Keratinocyte (primary cell): ENCODE data around the gene OAF. TPM values are rescaled to one million over a fixed set of nuclear protein-coding genes. Genes with fewer than 3 reads are reported as not detected.

Experiments used
- DNase-seq: peaks from one replicate; pipeline ENCODE4 v3.0.0-alpha.2; 2011; ENCODE audit warnings: low read depth, missing footprints, low spot score
- FAIRE-seq: peaks from 2 replicates; lab custom pipeline; 2011; peaks lifted over from hg19 to GRCh38; lab: Jason Lieb, UNC
- H2AFZ ChIP-seq: 2 replicates; pipeline ENCODE4 v1.6.0; 2012; ENCODE audit warnings: low read length, control low read depth, inconsistent platforms; ENCODE audit not compliant: control insufficient read depth
- H3K27ac ChIP-seq: 2 replicates; pipeline ENCODE4 v1.5.1; 2011; ENCODE audit warnings: low read length; ENCODE audit not compliant: control insufficient read depth, insufficient read depth
- H3K27me3 ChIP-seq: 3 replicates; pipeline ENCODE4 v1.6.0; 2011; ENCODE audit warnings: low read length; ENCODE audit not compliant: control insufficient read depth, insufficient read depth; ENCODE audit errors: extremely low read depth
- H3K36me3 ChIP-seq, 2 experiments: 2 replicates in 1 of 2; 3 replicates in 1 of 2; pipeline ENCODE4 v1.5.1; 2011; ENCODE audit warnings: low read length in 2 of 2, mild to moderate bottlenecking in 1 of 2; ENCODE audit not compliant: control insufficient read depth in 2 of 2, insufficient read depth in 2 of 2; ENCODE audit errors: extremely low read depth in 1 of 2
- H3K4me1 ChIP-seq: 3 replicates; pipeline ENCODE4 v1.5.1; 2011; ENCODE audit warnings: low read length; ENCODE audit not compliant: control insufficient read depth, insufficient read depth; ENCODE audit errors: extremely low read depth
- H3K4me2 ChIP-seq: 3 replicates; pipeline ENCODE4 v1.6.0; 2011; ENCODE audit warnings: low read depth, low read length; ENCODE audit not compliant: control insufficient read depth, insufficient read depth; ENCODE audit errors: extremely low read depth
- H3K4me3 ChIP-seq, 3 experiments: fragments of 200-600 bp in 1 of 3; sonication (generic) in 1 of 3; 2 replicates in 2 of 3; 3 replicates in 1 of 3; pipeline ENCODE4 v1.5.1; 2011 to 2016; ENCODE audit warnings: low read length in 3 of 3, mild to moderate bottlenecking in 3 of 3, control low read depth in 2 of 3, inconsistent platforms in 1 of 3, low read depth in 1 of 3, mixed read lengths in 1 of 3, mixed run types in 1 of 3, moderate library complexity in 1 of 3; ENCODE audit not compliant: control insufficient read depth in 2 of 3, insufficient read depth in 2 of 3; ENCODE audit errors: extremely low read depth in 1 of 3
- H3K79me2 ChIP-seq: 2 replicates; pipeline ENCODE4 v1.6.0; 2012; ENCODE audit warnings: low read length; ENCODE audit not compliant: control insufficient read depth, insufficient read depth
- H3K9ac ChIP-seq: 3 replicates; pipeline ENCODE4 v1.6.0; 2011; ENCODE audit warnings: low read length; ENCODE audit not compliant: control insufficient read depth, insufficient read depth; ENCODE audit errors: extremely low read depth
- H3K9me1 ChIP-seq: 3 replicates; pipeline ENCODE4 v1.6.0; 2011; ENCODE audit warnings: low read length; ENCODE audit not compliant: control insufficient read depth, insufficient read depth; ENCODE audit errors: extremely low read depth
- H3K9me3 ChIP-seq: 2 replicates; pipeline ENCODE4 v1.5.1; 2012; ENCODE audit warnings: low read depth, low read length; ENCODE audit not compliant: control insufficient read depth
- H4K20me1 ChIP-seq: 3 replicates; pipeline ENCODE4 v1.6.0; 2011; ENCODE audit warnings: low read length; ENCODE audit not compliant: control insufficient read depth, insufficient read depth; ENCODE audit errors: extremely low read depth
- EZH2 ChIP-seq: IDR thresholded peaks from one replicate; pipeline ENCODE4 v1.6.1; 2012; ENCODE audit warnings: inconsistent platforms, mild to moderate bottlenecking, low read length, moderate library complexity
- dilution Hi-C: fragments of 300-500 bp; cut with MboI; formaldehyde crosslinking; loops from one replicate; pipeline ENCODE4 v1.7.0; 2020; ENCODE audit warnings: low sequenced_read_pairs; ENCODE audit not compliant: extremely low pct_ligation_motif_present
- polyA plus RNA-seq, 5 experiments: library from polyadenylated mRNA; depleted of rRNA in 3 of 5; stranded (reverse) in 3 of 5; stranded (forward) in 1 of 5; unstranded in 1 of 5; fragments of >200 nt; gene quantifications; 1 replicate in 1 of 5; 2 replicates in 3 of 5; 3 replicates in 1 of 5; pipeline versions ENCODE4 v1.2.1 to v1.2.3, GENCODE V29; 2011 to 2012; ENCODE audit warnings: missing spikeins in 2 of 5, low read depth in 1 of 5, low replicate concordance in 1 of 5
- TF ChIP-seq, protein P1 (sequence below), 3 experiments: IDR thresholded peaks in 1 of 3; conservative IDR thresholded peaks in 1 of 3; optimal IDR thresholded peaks in 1 of 3; 2 replicates in 2 of 3; 3 replicates in 1 of 3; pipeline versions ENCODE3 to v1.5.1; 2011; ENCODE audit warnings: low read length in 3 of 3, mild to moderate bottlenecking in 3 of 3, moderate library complexity in 2 of 3, control low read depth in 1 of 3, inconsistent platforms in 1 of 3; ENCODE audit not compliant: insufficient read depth in 2 of 3; ENCODE audit errors: extremely low read depth in 1 of 3

The OAF gene
- polyA plus RNA-seq, 1 donor (not counting 4 experiments of a cell fraction or from before 2014, with no cell fraction given) = 11.2 TPM

DNA sequence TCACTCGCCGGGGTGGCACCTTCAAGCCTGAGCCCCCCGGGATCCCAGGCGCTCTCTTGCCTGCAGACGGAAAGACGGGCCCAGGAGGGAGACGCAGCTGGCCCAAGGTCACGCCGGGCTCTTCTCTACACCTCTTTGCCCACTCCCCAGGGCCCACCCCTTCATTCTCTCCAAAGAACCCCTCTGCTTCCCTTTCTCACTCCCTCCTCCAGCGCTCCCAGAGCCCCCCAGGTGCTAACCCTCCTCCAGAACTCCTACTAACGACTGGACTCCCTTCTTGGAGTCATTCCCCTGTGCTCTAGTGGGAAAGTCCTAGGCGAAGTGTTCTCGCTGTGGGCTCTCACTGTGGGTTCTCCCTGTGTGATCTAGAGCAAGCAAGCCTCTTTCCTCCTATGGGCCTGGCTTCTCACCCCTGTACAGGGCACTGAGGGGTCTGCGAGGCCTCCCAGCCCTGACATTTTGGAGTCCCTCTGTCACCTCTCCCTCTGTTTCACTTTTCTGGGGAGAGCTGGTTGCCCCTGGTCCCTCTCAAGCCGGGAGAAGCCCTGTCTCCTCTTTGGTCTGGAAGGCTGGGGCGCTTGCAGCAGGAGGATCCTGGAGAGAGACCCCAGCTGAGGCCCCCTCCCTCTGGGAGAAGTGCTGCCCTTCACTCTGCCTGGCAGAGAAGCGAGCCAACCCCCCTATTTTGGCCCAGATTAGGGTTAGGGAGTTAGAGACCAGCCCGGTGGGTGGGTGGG is 858 bp downstream of the OAF start:
- peak overlapping the region; percentile 47 for H2AFZ ChIP-seq
- dilution Hi-C loops = no loop called here
- no peaks in the 10 kb centered on the region for H3K9me1 ChIP-seq
- no peaks in the 10 kb centered on the region for H4K20me1 ChIP-seq
- peak overlapping the region; percentile 72 for H3K27ac ChIP-seq
- DNase-seq (no peak), FAIRE-seq (no peak)
- peak overlapping the region; percentile 67 to 79 (median 78) for H3K4me3 ChIP-seq
- peaks cover 0 to 4% of the 10 kb centered on the region in 2 experiments for H3K36me3 ChIP-seq
- H3K4me2 ChIP-seq = peak overlapping the region; percentile 98
- peak overlapping the region; percentile 84 for H3K9ac ChIP-seq
- no peaks in the 10 kb centered on the region for H3K27me3 ChIP-seq
- TF ChIP-seq EZH2 = no peak
- TF ChIP-seq, protein P1, sequence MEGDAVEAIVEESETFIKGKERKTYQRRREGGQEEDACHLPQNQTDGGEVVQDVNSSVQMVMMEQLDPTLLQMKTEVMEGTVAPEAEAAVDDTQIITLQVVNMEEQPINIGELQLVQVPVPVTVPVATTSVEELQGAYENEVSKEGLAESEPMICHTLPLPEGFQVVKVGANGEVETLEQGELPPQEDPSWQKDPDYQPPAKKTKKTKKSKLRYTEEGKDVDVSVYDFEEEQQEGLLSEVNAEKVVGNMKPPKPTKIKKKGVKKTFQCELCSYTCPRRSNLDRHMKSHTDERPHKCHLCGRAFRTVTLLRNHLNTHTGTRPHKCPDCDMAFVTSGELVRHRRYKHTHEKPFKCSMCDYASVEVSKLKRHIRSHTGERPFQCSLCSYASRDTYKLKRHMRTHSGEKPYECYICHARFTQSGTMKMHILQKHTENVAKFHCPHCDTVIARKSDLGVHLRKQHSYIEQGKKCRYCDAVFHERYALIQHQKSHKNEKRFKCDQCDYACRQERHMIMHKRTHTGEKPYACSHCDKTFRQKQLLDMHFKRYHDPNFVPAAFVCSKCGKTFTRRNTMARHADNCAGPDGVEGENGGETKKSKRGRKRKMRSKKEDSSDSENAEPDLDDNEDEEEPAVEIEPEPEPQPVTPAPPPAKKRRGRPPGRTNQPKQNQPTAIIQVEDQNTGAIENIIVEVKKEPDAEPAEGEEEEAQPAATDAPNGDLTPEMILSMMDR (optimal IDR thresholded peaks at IDR 0.05 in 1 of 3, IDR thresholded peaks at IDR 0.05 in 1 of 3, conservative IDR thresholded peaks at IDR 0.05 in 1 of 3; ENCODE audit: extremely low read depth in 1 of 3, insufficient read depth in 2 of 3, low read length in 3 of 3) = no peak
- no peaks in the 10 kb centered on the region for H3K9me3 ChIP-seq
- H3K4me1 ChIP-seq = peaks cover 25% of the 10 kb centered on the region
- H3K79me2 ChIP-seq = no peaks in the 10 kb centered on the region

DNA sequence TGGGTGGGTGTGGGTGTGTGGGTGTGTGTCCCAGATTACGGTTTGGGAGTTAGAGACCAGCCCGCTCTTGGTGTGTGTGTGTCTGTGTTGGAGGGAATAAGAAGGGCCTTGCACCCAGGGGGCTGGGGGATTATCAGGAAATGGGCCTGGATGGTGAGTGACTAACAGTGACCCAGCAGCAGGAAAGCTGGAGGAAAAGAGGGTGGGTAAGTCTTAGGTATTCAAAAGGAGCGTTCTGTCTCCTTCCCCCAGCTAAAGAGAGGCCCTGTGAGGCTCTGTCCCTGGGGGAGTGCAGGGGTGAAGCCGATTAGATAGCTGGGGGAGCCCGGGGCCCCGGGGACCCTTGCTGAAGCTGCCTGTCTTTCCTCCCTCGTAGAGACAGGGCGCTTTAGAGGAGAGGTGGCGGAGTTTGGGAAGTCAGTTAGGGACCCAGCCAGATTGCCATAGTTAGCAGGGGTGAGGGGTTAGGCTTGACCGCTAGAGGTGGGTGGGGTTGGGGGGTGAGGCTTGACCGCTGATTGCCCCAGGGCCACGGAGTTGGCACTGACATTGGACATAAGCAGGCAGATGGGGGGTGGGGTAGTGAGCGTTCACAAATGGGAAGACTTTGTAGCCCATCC is 1.5 kb downstream of the OAF start:
- no peaks in the 10 kb centered on the region for H4K20me1 ChIP-seq
- TF ChIP-seq, protein P1 (optimal IDR thresholded peaks at IDR 0.05 in 1 of 3, IDR thresholded peaks at IDR 0.05 in 1 of 3, conservative IDR thresholded peaks at IDR 0.05 in 1 of 3; ENCODE audit: extremely low read depth in 1 of 3, insufficient read depth in 2 of 3, low read length in 3 of 3) = no peak
- TF ChIP-seq EZH2 = no peak
- FAIRE-seq = no peak
- H3K4me3 ChIP-seq = peak overlapping the region in 1 of 3 experiments; percentile 67
- H3K9me1 ChIP-seq = no peaks in the 10 kb centered on the region
- dilution Hi-C loops = no loop called here
- no peak overlapping the region for H3K4me2 ChIP-seq
- no peaks in the 10 kb centered on the region for H3K27me3 ChIP-seq
- H3K27ac ChIP-seq = no peak overlapping the region
- no peak for DNase-seq
- no peaks in the 10 kb centered on the region for H3K79me2 ChIP-seq
- no peak overlapping the region for H2AFZ ChIP-seq
- peak overlapping the region; percentile 24 for H3K9ac ChIP-seq
- no peaks in the 10 kb centered on the region for H3K9me3 ChIP-seq
- peaks cover 25% of the 10 kb centered on the region for H3K4me1 ChIP-seq
- peaks cover 0 to 4% of the 10 kb centered on the region in 2 experiments for H3K36me3 ChIP-seq
